ENCODE measurements around the gene CACNB2. TPM values are rescaled to one million over a fixed set of nuclear protein-coding genes. Genes with fewer than 3 reads are reported as not detected.

CACNB2 gene
- total RNA-seq, 1 experiment from 2014 or later = not detected

DNA sequence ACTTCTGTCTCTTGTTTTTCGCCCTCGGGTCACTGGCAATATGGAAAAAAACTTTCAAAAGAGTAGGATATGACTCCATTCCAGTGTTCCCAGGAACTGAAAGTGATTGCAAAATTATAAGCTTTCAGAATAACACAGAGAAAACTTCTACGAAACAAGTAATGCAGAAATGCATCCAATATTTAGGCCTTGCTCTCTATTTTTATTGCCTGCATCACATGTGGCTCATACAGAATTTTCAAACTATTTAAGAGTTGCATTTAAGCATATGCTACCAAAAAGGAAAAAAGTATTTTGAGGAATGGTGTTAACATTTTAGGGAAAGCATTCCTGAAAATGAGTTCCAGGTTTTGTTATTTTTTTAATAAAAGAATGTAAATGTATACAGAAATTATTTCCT lies 228.0 kb downstream of the CACNB2 start:
- H3K27me3 ChIP-seq (ENCODE audit: control insufficient read depth, insufficient read depth, low read length) = no peaks in the 10 kb centered on the region
- no peaks in the 10 kb centered on the region for H3K9me3 ChIP-seq (ENCODE audit: control insufficient read depth, insufficient read depth, low read depth, low read length)
- no peaks in the 10 kb centered on the region for H3K4me1 ChIP-seq (ENCODE audit: control insufficient read depth, insufficient read depth, low read length)
- BruUV-seq (replicated peaks) = no TSS peak
- no peak overlapping the region for H3K27ac ChIP-seq (ENCODE audit: low read length)
- CTCF ChIA-PET = no interaction called here
- in situ Hi-C loops (cut with HindIII; ENCODE audit: low pct_unique_long_range_greater_than_20kb, low sequenced_read_pairs) = no loop called here
- ATAC-seq = no peak
- no peak for DNase-seq (ENCODE audit: low read depth, low spot score)
- POLR2A ChIA-PET = no interaction called here
- H3K36me3 ChIP-seq (ENCODE audit: control insufficient read depth, insufficient read depth, low read length) = no peaks in the 10 kb centered on the region
- intact Hi-C loops (cut with micrococcal nuclease; ENCODE audit: unreplicated experiment) = no loop called here
- H3K4me3 ChIP-seq (ENCODE audit: low read depth in 2 of 2, low read length in 2 of 2) = no peak overlapping the region
- TF ChIP-seq POLR2AphosphoS5 (IDR thresholded peaks at IDR 0.05; ENCODE audit: low read depth, low read length) = no peak
- TF ChIP-seq, protein P1, sequence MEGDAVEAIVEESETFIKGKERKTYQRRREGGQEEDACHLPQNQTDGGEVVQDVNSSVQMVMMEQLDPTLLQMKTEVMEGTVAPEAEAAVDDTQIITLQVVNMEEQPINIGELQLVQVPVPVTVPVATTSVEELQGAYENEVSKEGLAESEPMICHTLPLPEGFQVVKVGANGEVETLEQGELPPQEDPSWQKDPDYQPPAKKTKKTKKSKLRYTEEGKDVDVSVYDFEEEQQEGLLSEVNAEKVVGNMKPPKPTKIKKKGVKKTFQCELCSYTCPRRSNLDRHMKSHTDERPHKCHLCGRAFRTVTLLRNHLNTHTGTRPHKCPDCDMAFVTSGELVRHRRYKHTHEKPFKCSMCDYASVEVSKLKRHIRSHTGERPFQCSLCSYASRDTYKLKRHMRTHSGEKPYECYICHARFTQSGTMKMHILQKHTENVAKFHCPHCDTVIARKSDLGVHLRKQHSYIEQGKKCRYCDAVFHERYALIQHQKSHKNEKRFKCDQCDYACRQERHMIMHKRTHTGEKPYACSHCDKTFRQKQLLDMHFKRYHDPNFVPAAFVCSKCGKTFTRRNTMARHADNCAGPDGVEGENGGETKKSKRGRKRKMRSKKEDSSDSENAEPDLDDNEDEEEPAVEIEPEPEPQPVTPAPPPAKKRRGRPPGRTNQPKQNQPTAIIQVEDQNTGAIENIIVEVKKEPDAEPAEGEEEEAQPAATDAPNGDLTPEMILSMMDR (IDR thresholded peaks at IDR 0.05) = no peak
- TF ChIP-seq, protein P2, sequence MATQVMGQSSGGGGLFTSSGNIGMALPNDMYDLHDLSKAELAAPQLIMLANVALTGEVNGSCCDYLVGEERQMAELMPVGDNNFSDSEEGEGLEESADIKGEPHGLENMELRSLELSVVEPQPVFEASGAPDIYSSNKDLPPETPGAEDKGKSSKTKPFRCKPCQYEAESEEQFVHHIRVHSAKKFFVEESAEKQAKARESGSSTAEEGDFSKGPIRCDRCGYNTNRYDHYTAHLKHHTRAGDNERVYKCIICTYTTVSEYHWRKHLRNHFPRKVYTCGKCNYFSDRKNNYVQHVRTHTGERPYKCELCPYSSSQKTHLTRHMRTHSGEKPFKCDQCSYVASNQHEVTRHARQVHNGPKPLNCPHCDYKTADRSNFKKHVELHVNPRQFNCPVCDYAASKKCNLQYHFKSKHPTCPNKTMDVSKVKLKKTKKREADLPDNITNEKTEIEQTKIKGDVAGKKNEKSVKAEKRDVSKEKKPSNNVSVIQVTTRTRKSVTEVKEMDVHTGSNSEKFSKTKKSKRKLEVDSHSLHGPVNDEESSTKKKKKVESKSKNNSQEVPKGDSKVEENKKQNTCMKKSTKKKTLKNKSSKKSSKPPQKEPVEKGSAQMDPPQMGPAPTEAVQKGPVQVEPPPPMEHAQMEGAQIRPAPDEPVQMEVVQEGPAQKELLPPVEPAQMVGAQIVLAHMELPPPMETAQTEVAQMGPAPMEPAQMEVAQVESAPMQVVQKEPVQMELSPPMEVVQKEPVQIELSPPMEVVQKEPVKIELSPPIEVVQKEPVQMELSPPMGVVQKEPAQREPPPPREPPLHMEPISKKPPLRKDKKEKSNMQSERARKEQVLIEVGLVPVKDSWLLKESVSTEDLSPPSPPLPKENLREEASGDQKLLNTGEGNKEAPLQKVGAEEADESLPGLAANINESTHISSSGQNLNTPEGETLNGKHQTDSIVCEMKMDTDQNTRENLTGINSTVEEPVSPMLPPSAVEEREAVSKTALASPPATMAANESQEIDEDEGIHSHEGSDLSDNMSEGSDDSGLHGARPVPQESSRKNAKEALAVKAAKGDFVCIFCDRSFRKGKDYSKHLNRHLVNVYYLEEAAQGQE (IDR thresholded peaks at IDR 0.05; ENCODE audit: insufficient read depth in 1 of 2, low read depth in 2 of 2, low read length in 1 of 2) = no peak
- TF ChIP-seq TCF7L2 (IDR thresholded peaks at IDR 0.05; ENCODE audit: low read depth, low read length) = no peak
- no peak for TF ChIP-seq SIN3A (IDR thresholded peaks at IDR 0.05; ENCODE audit: borderline replicate concordance, insufficient read depth, low read depth, low read length)

DNA sequence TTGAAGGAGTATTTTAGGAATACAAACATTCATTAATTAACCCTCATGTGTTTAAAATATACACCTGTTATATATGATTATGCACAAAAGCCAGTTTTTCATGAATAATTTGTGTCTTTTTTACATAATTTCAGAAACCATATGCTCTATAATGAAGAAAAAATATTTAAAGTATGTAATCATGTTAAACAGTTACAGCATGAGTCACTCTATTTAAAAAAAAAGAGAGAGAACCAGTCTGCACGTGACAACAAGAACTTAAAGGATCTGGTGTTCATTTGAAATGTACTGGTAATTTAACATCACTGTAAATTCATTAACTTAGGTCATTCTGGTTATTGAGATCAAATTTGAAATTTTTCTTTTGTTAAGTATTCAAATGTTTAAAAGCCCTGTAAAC lies 228.5 kb downstream of the CACNB2 start:
- ATAC-seq = no peak
- H3K27ac ChIP-seq (ENCODE audit: low read length) = no peak overlapping the region
- H3K9me3 ChIP-seq (ENCODE audit: control insufficient read depth, insufficient read depth, low read depth, low read length) = no peaks in the 10 kb centered on the region
- DNase-seq (ENCODE audit: low read depth, low spot score) = no peak
- no peak overlapping the region for H3K4me3 ChIP-seq (ENCODE audit: low read depth in 2 of 2, low read length in 2 of 2)
- BruUV-seq (replicated peaks) = no TSS peak
- POLR2A ChIA-PET = no interaction called here
- TF ChIP-seq SIN3A (IDR thresholded peaks at IDR 0.05; ENCODE audit: borderline replicate concordance, insufficient read depth, low read depth, low read length) (no peak), POLR2AphosphoS5 (IDR thresholded peaks at IDR 0.05; ENCODE audit: low read depth, low read length) (no peak), TCF7L2 (IDR thresholded peaks at IDR 0.05; ENCODE audit: low read depth, low read length) (no peak)
- TF ChIP-seq, protein P1 (IDR thresholded peaks at IDR 0.05) = no peak
- TF ChIP-seq, protein P2 (IDR thresholded peaks at IDR 0.05; ENCODE audit: insufficient read depth in 1 of 2, low read depth in 2 of 2, low read length in 1 of 2) = no peak
- intact Hi-C loops (cut with micrococcal nuclease; ENCODE audit: unreplicated experiment) = no loop called here
- no peaks in the 10 kb centered on the region for H3K4me1 ChIP-seq (ENCODE audit: control insufficient read depth, insufficient read depth, low read length)
- in situ Hi-C loops (cut with HindIII; ENCODE audit: low pct_unique_long_range_greater_than_20kb, low sequenced_read_pairs) = no loop called here
- CTCF ChIA-PET = no interaction called here
- H3K36me3 ChIP-seq (ENCODE audit: control insufficient read depth, insufficient read depth, low read length) = no peaks in the 10 kb centered on the region
- no peaks in the 10 kb centered on the region for H3K27me3 ChIP-seq (ENCODE audit: control insufficient read depth, insufficient read depth, low read length)

Measured in Panc1 (cell line).